ENCODE measurements around the gene CACNG7.

The CACNG7 gene

GRCh38 chr19:53870485-53870844 lies 38.6 kb upstream of the CACNG7 start:
- Histone ChIP-seq H3K9ac (ENCODE audit: low read length) (no peak overlapping the region), H3K4me3 (ENCODE audit: low read length) (no peak overlapping the region)

DNA sequence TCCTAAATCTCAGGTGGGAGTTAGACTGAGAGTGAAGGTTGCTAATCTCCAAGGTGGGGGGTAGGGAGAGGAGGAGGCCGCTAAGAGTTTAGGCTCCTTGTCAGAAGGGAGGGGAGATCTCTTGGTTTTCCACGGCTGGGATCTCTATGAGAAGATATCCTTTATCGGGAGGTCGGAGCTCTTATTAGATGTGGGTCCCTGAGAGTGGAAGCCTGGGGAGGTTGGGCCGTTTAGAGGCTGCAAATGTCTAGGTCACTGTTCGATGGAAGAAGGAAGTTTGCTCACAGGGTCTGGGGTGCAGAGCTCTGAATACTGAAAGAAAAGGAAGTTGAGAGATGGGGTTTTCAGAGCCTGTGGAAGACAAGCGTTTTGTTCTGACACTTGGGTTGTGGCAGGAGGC lies 37.6 kb upstream of the CACNG7 start:
- H3K27me3 ChIP-seq (ENCODE audit: control insufficient read depth, insufficient read depth, low read length): no peaks in the 10 kb centered on the region
- H3K36me3 ChIP-seq (ENCODE audit: control insufficient read depth, low read depth, low read length): peaks cover 32% of the 10 kb centered on the region
- no peak overlapping the region for H3K27ac ChIP-seq (ENCODE audit: low read length)
- H3K4me1 ChIP-seq (ENCODE audit: control insufficient read depth, low read depth, low read length): peaks cover 6% of the 10 kb centered on the region
- H3K4me3 ChIP-seq (ENCODE audit: low read length): no peak overlapping the region
- no peaks in the 10 kb centered on the region for H3K9me3 ChIP-seq (ENCODE audit: control insufficient read depth, low read depth, low read length)
- no peak overlapping the region for H3K9ac ChIP-seq (ENCODE audit: low read length)

More at GRCh38 chr19:53870485-53870844, 38.6 kb upstream of the CACNG7 start:
- no peaks in the 10 kb centered on the region for H3K9me3 ChIP-seq (ENCODE audit: control insufficient read depth, low read depth, low read length)
- peaks cover 12% of the 10 kb centered on the region for H3K4me1 ChIP-seq (ENCODE audit: control insufficient read depth, low read depth, low read length)
- H3K36me3 ChIP-seq (ENCODE audit: control insufficient read depth, low read depth, low read length): peaks cover 26% of the 10 kb centered on the region
- H3K27me3 ChIP-seq (ENCODE audit: control insufficient read depth, insufficient read depth, low read length): no peaks in the 10 kb centered on the region
- no peak overlapping the region for H3K27ac ChIP-seq (ENCODE audit: low read length)

GRCh38 chr19:53872762-53873161 lies 36.3 kb upstream of the CACNG7 start:
- Histone ChIP-seq H3K9ac (ENCODE audit: low read length) (no peak overlapping the region), H3K4me1 (ENCODE audit: control insufficient read depth, low read depth, low read length) (no peaks in the 10 kb centered on the region), H3K27ac (ENCODE audit: low read length) (no peak overlapping the region), H3K9me3 (ENCODE audit: control insufficient read depth, low read depth, low read length) (no peaks in the 10 kb centered on the region), H3K36me3 (ENCODE audit: control insufficient read depth, low read depth, low read length) (peaks cover 34% of the 10 kb centered on the region), H3K27me3 (ENCODE audit: control insufficient read depth, insufficient read depth, low read length) (no peaks in the 10 kb centered on the region), H3K4me3 (ENCODE audit: low read length) (no peak overlapping the region)

DNA sequence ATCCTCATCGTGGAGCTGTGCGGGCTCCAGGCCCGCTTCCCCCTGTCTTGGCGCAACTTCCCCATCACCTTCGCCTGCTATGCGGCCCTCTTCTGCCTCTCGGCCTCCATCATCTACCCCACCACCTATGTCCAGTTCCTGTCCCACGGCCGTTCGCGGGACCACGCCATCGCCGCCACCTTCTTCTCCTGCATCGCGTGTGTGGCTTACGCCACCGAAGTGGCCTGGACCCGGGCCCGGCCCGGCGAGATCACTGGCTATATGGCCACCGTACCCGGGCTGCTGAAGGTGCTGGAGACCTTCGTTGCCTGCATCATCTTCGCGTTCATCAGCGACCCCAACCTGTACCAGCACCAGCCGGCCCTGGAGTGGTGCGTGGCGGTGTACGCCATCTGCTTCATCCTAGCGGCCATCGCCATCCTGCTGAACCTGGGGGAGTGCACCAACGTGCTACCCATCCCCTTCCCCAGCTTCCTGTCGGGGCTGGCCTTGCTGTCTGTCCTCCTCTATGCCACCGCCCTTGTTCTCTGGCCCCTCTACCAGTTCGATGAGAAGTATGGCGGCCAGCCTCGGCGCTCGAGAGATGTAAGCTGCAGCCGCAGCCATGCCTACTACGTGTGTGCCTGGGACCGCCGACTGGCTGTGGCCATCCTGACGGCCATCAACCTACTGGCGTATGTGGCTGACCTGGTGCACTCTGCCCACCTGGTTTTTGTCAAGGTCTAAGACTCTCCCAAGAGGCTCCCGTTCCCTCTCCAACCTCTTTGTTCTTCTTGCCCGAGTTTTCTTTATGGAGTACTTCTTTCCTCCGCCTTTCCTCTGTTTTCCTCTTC lies 35.1 kb upstream of the CACNG7 start:
- H3K27me3 ChIP-seq (ENCODE audit: control insufficient read depth, insufficient read depth, low read length): no peaks in the 10 kb centered on the region
- no peak overlapping the region for H3K4me3 ChIP-seq (ENCODE audit: low read length)
- H3K4me1 ChIP-seq (ENCODE audit: control insufficient read depth, low read depth, low read length): no peaks in the 10 kb centered on the region
- no peak overlapping the region for H3K9ac ChIP-seq (ENCODE audit: low read length)
- H3K36me3 ChIP-seq (ENCODE audit: control insufficient read depth, low read depth, low read length): peaks cover 34% of the 10 kb centered on the region
- H3K27ac ChIP-seq (ENCODE audit: low read length): no peak overlapping the region
- H3K9me3 ChIP-seq (ENCODE audit: control insufficient read depth, low read depth, low read length): no peaks in the 10 kb centered on the region

GRCh38 chr19:53874606-53874990 lies 34.5 kb upstream of the CACNG7 start:
- H3K4me3 ChIP-seq (ENCODE audit: low read length): no peak overlapping the region
- no peaks in the 10 kb centered on the region for H3K27me3 ChIP-seq (ENCODE audit: control insufficient read depth, insufficient read depth, low read length)
- no peak overlapping the region for H3K27ac ChIP-seq (ENCODE audit: low read length)
- peaks cover 34% of the 10 kb centered on the region for H3K36me3 ChIP-seq (ENCODE audit: control insufficient read depth, low read depth, low read length)
- no peak overlapping the region for H3K9ac ChIP-seq (ENCODE audit: low read length)
- no peaks in the 10 kb centered on the region for H3K9me3 ChIP-seq (ENCODE audit: control insufficient read depth, low read depth, low read length)
- H3K4me1 ChIP-seq (ENCODE audit: control insufficient read depth, low read depth, low read length): peaks cover under 1% of the 10 kb centered on the region

DNA sequence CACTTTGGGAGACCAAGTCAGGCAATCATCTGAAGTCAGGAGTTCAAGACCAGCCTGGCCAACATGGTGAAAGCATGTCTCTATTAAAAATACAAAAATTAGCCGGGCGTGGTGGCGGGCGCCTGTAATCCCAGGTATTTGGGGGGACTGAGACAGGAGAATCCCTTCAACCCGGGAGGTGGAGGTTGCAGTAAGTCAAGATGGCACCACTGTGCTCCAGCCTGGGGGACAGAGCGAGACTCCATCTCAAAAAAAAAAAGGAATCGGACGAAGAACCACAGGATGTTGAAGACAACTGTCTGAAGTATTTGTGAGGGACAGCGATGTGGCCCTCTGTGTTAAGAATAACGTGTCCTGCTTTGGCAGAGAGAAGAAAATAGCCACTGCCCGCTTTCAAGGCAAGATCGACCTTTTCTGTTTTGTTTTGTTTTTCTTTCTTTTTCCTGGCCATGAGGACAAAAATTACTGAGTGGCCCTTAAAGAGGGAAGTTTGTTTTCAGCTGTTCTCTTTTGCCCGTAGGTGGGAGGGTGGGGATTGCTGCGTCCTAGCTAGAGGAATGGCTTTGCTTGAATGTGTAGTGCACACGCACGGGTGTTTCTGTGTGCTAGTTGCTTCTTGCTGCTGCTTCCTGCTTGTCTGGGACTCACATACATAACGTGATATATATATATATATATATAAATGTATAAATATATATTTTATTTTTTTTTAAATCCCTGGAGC lies 33.3 kb upstream of the CACNG7 start:
- Histone ChIP-seq H3K36me3 (ENCODE audit: control insufficient read depth, low read depth, low read length) (peaks cover 34% of the 10 kb centered on the region), H3K9ac (ENCODE audit: low read length) (no peak overlapping the region), H3K27me3 (ENCODE audit: control insufficient read depth, insufficient read depth, low read length) (peaks cover 11% of the 10 kb centered on the region), H3K4me3 (ENCODE audit: low read length) (no peak overlapping the region), H3K27ac (ENCODE audit: low read length) (no peak overlapping the region), H3K4me1 (ENCODE audit: control insufficient read depth, low read depth, low read length) (peaks cover 3% of the 10 kb centered on the region), H3K9me3 (ENCODE audit: control insufficient read depth, low read depth, low read length) (no peaks in the 10 kb centered on the region)

- no peak overlapping the region for H3K27ac ChIP-seq (ENCODE audit: low read length)
- H3K9me3 ChIP-seq (ENCODE audit: control insufficient read depth, low read depth, low read length): no peaks in the 10 kb centered on the region
- H3K36me3 ChIP-seq (ENCODE audit: control insufficient read depth, low read depth, low read length): peaks cover 28% of the 10 kb centered on the region
Observed at GRCh38 chr19:53876651-53877224, 32.3 kb upstream of the CACNG7 start.

GRCh38 chr19:53877361-53877766 lies 31.7 kb upstream of the CACNG7 start:
- no peak overlapping the region for H3K4me3 ChIP-seq (ENCODE audit: low read length)
- no peak overlapping the region for H3K27ac ChIP-seq (ENCODE audit: low read length)
- H3K9ac ChIP-seq (ENCODE audit: low read length): no peak overlapping the region
- peaks cover 19% of the 10 kb centered on the region for H3K27me3 ChIP-seq (ENCODE audit: control insufficient read depth, insufficient read depth, low read length)
- no peaks in the 10 kb centered on the region for H3K9me3 ChIP-seq (ENCODE audit: control insufficient read depth, low read depth, low read length)
- peaks cover 28% of the 10 kb centered on the region for H3K36me3 ChIP-seq (ENCODE audit: control insufficient read depth, low read depth, low read length)
- peaks cover 16% of the 10 kb centered on the region for H3K4me1 ChIP-seq (ENCODE audit: control insufficient read depth, low read depth, low read length)

More at GRCh38 chr19:53876651-53877224, 32.3 kb upstream of the CACNG7 start:
- H3K9ac ChIP-seq (ENCODE audit: low read length): no peak overlapping the region
- H3K4me3 ChIP-seq (ENCODE audit: low read length): no peak overlapping the region
- peaks cover 13% of the 10 kb centered on the region for H3K4me1 ChIP-seq (ENCODE audit: control insufficient read depth, low read depth, low read length)
- peaks cover 16% of the 10 kb centered on the region for H3K27me3 ChIP-seq (ENCODE audit: control insufficient read depth, insufficient read depth, low read length)

- Histone ChIP-seq H3K27ac (ENCODE audit: low read length) (peak overlapping the region; percentile 51), H3K4me1 (ENCODE audit: control insufficient read depth, low read depth, low read length) (peaks cover 19% of the 10 kb centered on the region), H3K9ac (ENCODE audit: low read length) (peak overlapping the region; percentile 75), H3K9me3 (ENCODE audit: control insufficient read depth, low read depth, low read length) (no peaks in the 10 kb centered on the region), H3K4me3 (ENCODE audit: low read length) (peak overlapping the region; percentile 82), H3K27me3 (ENCODE audit: control insufficient read depth, insufficient read depth, low read length) (peaks cover 31% of the 10 kb centered on the region), H3K36me3 (ENCODE audit: control insufficient read depth, low read depth, low read length) (peaks cover 20% of the 10 kb centered on the region)
Observed at GRCh38 chr19:53878776-53879139, 30.3 kb upstream of the CACNG7 start.

- H3K9ac ChIP-seq (ENCODE audit: low read length): peak overlapping the region; percentile 75
- H3K9me3 ChIP-seq (ENCODE audit: control insufficient read depth, low read depth, low read length): no peaks in the 10 kb centered on the region
- peaks cover 23% of the 10 kb centered on the region for H3K4me1 ChIP-seq (ENCODE audit: control insufficient read depth, low read depth, low read length)
- peaks cover 14% of the 10 kb centered on the region for H3K36me3 ChIP-seq (ENCODE audit: control insufficient read depth, low read depth, low read length)
- peak overlapping the region; percentile 82 for H3K4me3 ChIP-seq (ENCODE audit: low read length)
- H3K27me3 ChIP-seq (ENCODE audit: control insufficient read depth, insufficient read depth, low read length): peaks cover 38% of the 10 kb centered on the region
- H3K27ac ChIP-seq (ENCODE audit: low read length): peak overlapping the region; percentile 51
Observed at GRCh38 chr19:53879140-53880081, 29.7 kb upstream of the CACNG7 start.
